Body of pancreas (tissue), 4 donors: ENCODE measurements around the gene UBE2E1. TPM values are rescaled to one million over a fixed set of nuclear protein-coding genes. Genes with fewer than 3 reads are reported as not detected.

ENCODE experiments used
- ATAC-seq: fragments of 150-250 bp; one replicate; pipeline ENCODE4 v1.9.1; 2016
- DNase-seq, 4 donors: peaks; one replicate each; pipeline ENCODE4 v3.0.0-alpha.2; 2019
- H3K27ac ChIP-seq, 4 donors: fragments of 200-600 bp; sonication (generic); 1 replicate in 3 of 4; 2 replicates in 1 of 4; pipeline versions ENCODE4 v1.5.1 to v1.6.1; 2016 to 2019; ENCODE audit warnings: mild to moderate bottlenecking in 1 of 4, mixed read lengths in 1 of 4, moderate library complexity in 1 of 4
- H3K27me3 ChIP-seq, 2 donors: fragments of 200-600 bp; sonication (generic); one replicate each; pipeline ENCODE4 v1.6.0; 2016; ENCODE audit warnings: mild to moderate bottlenecking in 1 of 2
- H3K36me3 ChIP-seq, 2 donors: fragments of 200-600 bp; sonication (generic); replicated peaks in 1 of 2; 2 replicates each; pipeline ENCODE4 v1.5.1; 2016; ENCODE audit warnings: low read depth in 2 of 2; ENCODE audit not compliant: insufficient read depth in 1 of 2
- H3K4me1 ChIP-seq: fragments of 200-600 bp; sonication (generic); one replicate; pipeline ENCODE4 v1.6.0; 2016
- H3K4me3 ChIP-seq, 2 donors: fragments of 200-600 bp; sonication (generic); 1 replicate in 1 of 2; 2 replicates in 1 of 2; pipeline ENCODE4 v1.5.1; 2016 to 2019
- H3K9me3 ChIP-seq, 3 donors: fragments of 200-600 bp; sonication (generic); 1 replicate in 2 of 3; 2 replicates in 1 of 3; pipeline ENCODE4 v1.5.1; 2016
- POLR2A ChIP-seq, 3 donors: fragments of 450-650 bp; IDR thresholded peaks; one replicate each; pipeline ENCODE4 v1.6.1; 2016; ENCODE audit warnings: antibody characterized with exemption in 3 of 3, mild to moderate bottlenecking in 2 of 3
- WGBS, 2 donors: methylation state at CpG; one replicate each; pipeline ENCODE4 v1.1.5; 2017; 5-methylcytosine and 5-hydroxymethylcytosine counted together
- intact Hi-C: fragments of 100-400 bp; cut with DNase I; formaldehyde crosslinking; loops from one replicate; pipeline ENCODE4 v1.15.1; 2023
- total RNA-seq, 2 donors: library from RNA; depleted of rRNA; stranded (reverse); fragments of >200 nt; gene quantifications; one replicate each; pipeline ENCODE4 v1.1.0, GENCODE V29; 2016
- TF ChIP-seq, protein P1 (sequence below), 7 experiments: fragments of 450-650 bp in 4 of 7; fragments of 200-600 bp in 3 of 7; sonication (generic) in 3 of 7; IDR thresholded peaks; one replicate each; pipeline ENCODE4 v1.5.1; 2016 to 2019; ENCODE audit warnings: antibody characterized with exemption in 7 of 7

UBE2E1 gene
- total RNA-seq, 2 donors from 2014 or later = 21.1 to 30.9 TPM

DNA sequence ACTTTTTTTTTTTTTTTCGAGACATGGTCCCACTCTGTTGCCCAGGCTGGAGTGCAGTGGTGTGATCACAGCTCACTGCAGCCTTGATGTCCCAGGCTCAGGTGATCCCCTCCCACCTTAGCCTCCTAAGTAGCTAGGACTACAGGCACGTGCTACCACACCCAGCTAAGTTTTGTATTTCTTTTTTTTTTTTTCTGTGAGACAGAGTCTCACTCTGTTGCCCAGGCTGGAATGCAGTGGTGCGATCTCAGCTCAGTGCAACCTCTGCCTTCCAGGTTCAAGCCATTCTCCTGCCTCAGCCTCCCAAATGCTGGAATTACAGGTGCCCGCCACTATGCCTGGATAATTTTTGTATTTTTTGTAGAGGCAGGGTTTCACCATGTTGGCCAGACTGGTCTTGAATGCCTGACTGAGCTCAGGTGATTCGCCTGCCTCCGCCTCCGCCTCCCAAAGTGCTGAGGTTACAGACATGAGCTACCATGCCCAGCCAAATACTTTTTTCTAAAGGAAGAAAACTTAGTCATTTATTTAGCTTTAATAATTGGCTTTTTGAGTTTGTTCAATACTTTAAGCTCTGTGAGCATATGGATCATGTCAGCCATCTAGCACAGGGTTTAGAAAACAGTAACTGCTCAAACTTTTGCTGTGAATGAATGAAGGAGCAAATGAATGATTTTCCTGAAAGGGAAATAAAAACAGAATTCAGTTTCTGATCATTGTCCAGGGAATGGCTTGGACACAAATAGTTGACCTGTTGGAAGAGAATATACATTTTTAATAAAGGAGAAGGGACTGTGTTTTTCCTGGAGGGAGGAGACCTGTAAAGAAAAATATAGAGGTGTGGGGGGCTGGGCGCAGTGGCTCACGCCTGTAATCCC, 26.0 kb downstream of the UBE2E1 start:
- WGBS, 2 donors = 93 to 95% methylated on average over 9 of the region's 9 CpGs
- Histone ChIP-seq H3K36me3 (no peaks in the 10 kb centered on the region), H3K9me3 (no peaks in the 10 kb centered on the region), H3K27ac (no peak overlapping the region), H3K4me3 (no peak overlapping the region), H3K4me1 (peaks cover 10% of the 10 kb centered on the region), H3K27me3 (no peaks in the 10 kb centered on the region)
- no peak for ATAC-seq
- no peak for TF ChIP-seq POLR2A (IDR thresholded peaks at IDR 0.05)
- TF ChIP-seq, protein P1, sequence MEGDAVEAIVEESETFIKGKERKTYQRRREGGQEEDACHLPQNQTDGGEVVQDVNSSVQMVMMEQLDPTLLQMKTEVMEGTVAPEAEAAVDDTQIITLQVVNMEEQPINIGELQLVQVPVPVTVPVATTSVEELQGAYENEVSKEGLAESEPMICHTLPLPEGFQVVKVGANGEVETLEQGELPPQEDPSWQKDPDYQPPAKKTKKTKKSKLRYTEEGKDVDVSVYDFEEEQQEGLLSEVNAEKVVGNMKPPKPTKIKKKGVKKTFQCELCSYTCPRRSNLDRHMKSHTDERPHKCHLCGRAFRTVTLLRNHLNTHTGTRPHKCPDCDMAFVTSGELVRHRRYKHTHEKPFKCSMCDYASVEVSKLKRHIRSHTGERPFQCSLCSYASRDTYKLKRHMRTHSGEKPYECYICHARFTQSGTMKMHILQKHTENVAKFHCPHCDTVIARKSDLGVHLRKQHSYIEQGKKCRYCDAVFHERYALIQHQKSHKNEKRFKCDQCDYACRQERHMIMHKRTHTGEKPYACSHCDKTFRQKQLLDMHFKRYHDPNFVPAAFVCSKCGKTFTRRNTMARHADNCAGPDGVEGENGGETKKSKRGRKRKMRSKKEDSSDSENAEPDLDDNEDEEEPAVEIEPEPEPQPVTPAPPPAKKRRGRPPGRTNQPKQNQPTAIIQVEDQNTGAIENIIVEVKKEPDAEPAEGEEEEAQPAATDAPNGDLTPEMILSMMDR (IDR thresholded peaks at IDR 0.05) = no peak
- DNase-seq = no peak
- intact Hi-C loops = no loop called here

DNA sequence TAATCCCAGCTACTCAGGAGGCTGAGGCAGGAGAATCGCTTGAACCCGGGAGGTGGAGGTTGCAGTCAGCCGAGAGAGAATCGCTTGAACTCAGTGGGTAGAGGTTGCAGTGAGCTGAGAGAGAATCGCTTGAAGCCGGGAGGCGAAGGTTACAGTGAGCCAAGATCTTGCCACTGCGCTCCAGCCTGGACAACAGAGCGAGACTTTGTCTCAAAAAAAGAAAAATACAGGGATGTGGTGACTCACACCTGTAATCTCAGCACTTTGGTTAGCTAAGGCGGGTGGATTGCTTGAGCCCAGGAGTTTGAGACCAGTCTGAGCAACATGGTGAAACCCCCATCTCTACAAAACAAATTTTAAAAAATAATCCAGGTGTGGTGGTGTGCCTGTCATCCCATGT, 26.8 kb downstream of the UBE2E1 start:
- Histone ChIP-seq H3K4me3 (no peak overlapping the region), H3K4me1 (peaks cover 10% of the 10 kb centered on the region), H3K27me3 (no peaks in the 10 kb centered on the region), H3K27ac (no peak overlapping the region), H3K9me3 (no peaks in the 10 kb centered on the region), H3K36me3 (no peaks in the 10 kb centered on the region)
- ATAC-seq (no peak), DNase-seq (no peak)
- TF ChIP-seq POLR2A (IDR thresholded peaks at IDR 0.05) = no peak
- TF ChIP-seq, protein P1 (IDR thresholded peaks at IDR 0.05) = no peak
- WGBS, 2 donors = 97% methylated on average over 10 of the region's 10 CpGs
- intact Hi-C loops = no loop called here

DNA sequence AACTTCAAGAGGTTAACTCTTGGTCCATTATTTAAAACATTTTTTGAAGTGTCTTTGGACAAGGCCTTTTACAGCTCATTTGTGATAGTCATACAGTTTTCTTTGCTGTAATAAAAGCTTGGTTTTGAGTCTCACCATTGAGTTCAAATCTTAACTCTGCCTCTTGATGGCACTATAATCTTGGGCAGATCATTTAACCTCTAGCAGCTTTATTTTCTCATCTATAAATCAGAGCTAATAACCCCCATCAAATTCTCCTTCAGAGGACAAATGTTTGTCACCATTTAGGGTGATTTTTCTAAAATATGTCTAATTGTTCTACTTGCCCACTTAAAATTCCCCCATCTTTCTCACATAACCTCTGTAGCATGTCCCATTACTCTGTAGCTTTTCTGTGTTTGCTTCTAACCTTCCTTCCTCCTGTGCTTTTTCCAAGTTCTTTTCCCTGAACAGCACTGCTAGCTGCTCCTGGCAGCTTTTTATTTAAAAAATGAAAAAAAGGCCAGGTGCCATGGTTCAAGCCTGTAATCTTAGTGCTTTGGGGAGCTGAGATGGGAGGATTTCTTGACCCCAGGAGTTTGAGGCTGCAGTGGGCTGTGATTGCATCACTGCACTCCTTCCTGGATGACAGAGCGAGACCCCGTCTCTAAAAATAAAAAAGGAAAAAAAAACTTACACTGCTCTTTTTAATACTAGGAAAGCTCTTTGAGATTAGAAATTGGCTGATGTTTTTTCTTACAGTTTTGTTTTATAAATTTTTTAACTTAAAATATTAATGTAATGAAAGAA, 28.5 kb downstream of the UBE2E1 start:
- H3K4me3 ChIP-seq = no peak overlapping the region
- no peaks in the 10 kb centered on the region for H3K27me3 ChIP-seq
- peaks cover 8% of the 10 kb centered on the region for H3K4me1 ChIP-seq
- intact Hi-C loops = no loop called here
- DNase-seq (no peak), ATAC-seq (no peak)
- 66 to 93% methylated on average over 2 of the region's 2 CpGs for WGBS, 2 donors
- no peak for TF ChIP-seq POLR2A (IDR thresholded peaks at IDR 0.05)
- TF ChIP-seq, protein P1 (IDR thresholded peaks at IDR 0.05) = no peak
- no peaks in the 10 kb centered on the region for H3K36me3 ChIP-seq
- H3K27ac ChIP-seq = no peak overlapping the region
- H3K9me3 ChIP-seq = no peaks in the 10 kb centered on the region

DNA sequence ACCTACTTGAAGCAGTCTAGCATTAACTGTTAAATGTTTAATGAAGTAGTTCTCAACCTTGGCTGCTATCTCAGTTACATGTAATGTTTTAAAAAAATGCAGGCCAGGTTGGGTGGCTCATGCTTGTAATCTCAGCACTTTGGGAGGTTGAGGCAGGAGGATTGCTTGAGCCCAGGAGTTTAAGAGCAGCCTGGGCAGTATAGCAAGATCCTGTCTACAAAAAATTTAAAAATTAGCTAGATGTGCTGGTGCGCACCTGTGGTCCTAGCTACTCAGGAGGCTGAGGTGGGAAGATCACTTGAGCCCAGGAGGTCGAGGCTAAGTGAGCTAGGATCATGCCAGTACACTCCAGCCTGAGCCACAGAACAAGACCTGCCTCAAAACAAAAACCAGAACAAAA, 29.3 kb downstream of the UBE2E1 start:
- Histone ChIP-seq H3K9me3 (no peaks in the 10 kb centered on the region), H3K27me3 (no peaks in the 10 kb centered on the region), H3K4me1 (peaks cover under 1% of the 10 kb centered on the region), H3K27ac (no peak overlapping the region), H3K36me3 (no peaks in the 10 kb centered on the region), H3K4me3 (no peak overlapping the region)
- no peak for DNase-seq
- intact Hi-C loops = no loop called here
- TF ChIP-seq, protein P1 (IDR thresholded peaks at IDR 0.05) = no peak
- no peak for TF ChIP-seq POLR2A (IDR thresholded peaks at IDR 0.05)
- WGBS, 2 donors = 92 to 95% methylated on average over 2 of the region's 2 CpGs
- no peak for ATAC-seq
